ENCODE results near the gene IL5.
A peak's percentile ranks its signal among the peaks of the same experiment; 100 is the strongest.

The IL5 gene

DNA sequence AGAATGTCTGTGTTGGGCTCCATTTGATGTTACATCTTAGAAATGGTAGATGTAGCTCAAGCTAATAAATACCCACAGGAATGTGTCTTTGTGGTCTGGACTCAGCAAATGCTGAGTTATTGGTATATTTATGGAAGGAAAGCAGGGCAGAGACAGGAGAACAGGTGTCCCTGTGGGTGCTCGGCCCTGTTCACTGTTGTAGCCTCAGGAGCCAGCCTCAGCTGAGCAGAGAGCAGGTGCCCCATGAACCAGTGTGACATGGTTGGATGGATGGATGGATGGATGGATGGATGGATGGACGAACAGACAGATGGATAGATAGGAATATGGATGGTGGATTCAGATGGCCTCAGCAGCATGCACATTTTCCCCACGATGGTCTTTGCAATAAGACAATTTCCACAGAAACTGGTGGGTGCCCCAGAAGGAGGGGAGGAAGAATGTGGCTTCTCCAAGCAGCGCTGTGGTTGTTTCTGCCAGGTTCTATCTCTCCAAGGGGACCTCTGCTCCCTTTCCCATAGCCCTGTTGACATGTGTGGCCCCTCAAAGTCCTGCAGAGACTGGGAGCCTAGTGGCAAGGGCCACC, 44.5 kb downstream of the IL5 start:
- no peak for DNase-seq (ENCODE audit: low read depth in 2 of 2)

DNA sequence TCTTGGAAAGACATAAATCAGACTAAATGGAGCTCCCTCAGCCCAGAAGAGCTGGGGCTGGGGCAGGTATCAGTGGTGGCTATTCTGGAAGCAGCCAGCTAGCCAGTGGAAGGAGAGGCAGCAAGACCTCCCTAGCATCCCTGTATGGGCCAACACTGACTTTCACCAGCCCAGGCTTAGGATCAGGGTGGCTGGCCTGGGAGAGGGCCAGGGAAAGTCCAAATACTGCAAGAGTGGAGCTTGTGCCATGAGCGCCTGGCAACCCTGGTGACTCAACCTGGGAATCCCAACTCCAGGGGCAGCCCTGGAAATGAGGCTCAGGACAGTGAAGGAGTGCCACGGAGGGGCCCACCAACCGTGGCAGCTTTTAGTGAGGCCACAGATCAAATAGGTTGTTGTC, 45.2 kb downstream of the IL5 start:
- no peak for DNase-seq (ENCODE audit: low read depth in 2 of 2)

DNA sequence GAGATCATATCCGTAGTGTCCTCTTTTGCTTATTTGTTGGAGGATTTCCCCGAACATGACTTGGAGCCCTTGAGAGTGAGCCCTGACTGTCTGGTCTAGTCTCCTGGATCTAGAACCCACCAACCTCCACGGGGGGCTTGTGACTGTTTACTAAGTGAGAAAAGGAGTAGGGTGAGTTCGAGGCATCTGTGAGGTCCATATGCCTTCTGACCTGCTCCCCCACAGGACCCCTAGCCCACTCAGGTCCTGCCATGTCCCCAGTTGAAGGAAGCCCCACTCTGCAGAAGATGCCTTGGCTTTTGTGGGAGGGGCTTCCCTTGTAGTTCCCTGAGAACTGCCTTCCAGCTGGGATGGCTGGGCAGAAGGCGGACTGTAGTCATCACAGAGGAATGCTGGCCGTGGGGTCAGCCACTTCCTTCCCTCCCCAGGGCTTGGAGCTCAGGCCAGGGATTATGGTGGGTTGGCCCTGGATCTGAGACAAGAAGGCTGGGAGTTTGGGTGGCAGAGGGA, 45.8 kb downstream of the IL5 start:
- DNase-seq (ENCODE audit: low read depth in 2 of 2) = no peak

DNA sequence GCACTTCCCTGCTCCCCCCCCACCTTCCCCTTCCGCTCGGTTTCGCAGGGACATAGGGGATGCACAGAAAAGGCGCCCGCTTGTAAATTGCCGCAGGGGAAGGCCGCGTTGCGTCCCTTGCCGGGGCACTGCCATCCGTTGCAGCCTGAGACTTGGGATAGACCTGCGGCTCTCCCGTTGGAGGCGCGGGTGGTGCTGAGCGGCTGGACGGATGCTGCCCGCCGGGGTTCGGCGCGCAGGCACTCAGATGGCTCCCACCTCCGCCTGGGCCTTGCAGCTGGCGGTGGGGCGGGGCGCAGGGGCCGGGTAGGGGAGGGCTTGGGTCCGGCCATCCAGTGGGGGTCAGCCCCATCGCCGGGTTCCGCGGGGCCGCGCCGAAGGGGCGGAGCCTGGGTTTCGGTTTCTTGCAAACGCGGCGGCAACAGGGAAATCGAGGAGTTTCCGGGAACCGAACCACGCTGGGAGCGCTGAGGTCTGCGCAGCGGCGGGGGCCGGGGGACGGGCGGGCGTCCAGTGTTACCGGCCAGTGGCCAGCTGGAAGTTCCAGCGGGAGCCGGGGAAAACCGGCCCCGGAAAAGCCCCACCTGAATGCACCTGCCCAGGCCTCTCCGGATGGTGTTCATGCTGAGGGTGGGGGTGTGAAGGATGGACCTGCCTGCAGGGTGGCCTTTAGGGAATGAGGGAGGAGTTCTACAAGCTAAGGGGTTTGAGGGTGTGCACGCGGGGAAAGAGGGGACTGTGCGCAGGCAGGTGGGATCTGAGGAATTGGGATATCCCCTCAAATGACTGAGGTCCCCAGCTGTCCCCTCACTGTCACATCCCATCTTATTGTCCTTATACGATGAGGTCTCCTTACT, 46.5 kb downstream of the IL5 start:
- DNase-seq (ENCODE audit: low read depth in 2 of 2) = peak in 1 of 2 donors; percentile 72

DNA sequence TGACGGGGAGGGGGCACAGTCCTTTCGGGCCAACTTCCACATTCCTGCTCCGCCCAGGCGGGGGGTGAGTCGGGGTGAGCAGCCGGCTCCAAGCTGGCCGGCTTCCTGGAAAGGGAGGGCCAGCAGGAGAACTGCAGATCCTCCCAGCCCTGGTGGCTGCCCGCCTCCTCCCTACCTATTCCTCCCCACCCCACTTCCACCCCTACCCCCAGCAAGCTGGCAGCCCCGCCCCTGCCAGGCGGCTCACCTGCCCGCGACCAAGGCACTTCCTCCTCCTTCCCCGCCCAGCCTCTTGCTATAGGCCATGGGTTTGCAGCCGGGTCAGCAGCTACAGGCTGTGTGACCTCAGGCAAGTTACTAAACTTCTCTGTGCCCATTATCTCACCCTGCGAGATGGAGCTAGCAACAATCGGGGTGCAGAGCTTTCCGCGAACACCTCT, 47.1 kb downstream of the IL5 start:
- DNase-seq (ENCODE audit: low read depth in 2 of 2) = peak; percentile 87 to 91

DNA sequence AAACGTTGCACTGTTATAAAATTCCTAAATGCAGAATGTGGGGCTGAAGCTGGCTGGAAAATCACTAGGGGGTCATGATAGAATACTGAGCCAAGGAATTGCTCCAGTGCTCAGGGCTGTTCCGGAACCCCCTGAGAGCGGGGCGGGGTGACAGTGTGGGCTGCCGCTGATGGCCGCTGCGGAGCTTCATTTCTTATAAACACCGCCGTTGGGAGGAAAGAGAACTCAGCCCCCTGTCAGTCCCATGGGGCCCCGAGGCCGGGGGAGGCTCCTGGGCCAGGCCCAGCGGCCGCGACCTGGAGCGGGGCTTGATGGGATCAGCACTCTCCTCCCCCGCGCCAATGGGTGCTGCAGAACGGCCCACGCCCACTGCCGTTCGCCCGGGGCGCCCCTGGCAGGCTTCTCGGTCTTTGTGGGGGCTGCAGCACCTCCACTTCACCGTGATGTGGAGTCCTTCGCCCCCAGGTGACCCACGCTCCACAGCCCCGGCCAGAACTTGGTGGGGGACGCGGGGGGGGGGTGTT, 47.6 kb downstream of the IL5 start:
- peak; percentile 79 to 86 for DNase-seq (ENCODE audit: low read depth in 2 of 2)

DNA sequence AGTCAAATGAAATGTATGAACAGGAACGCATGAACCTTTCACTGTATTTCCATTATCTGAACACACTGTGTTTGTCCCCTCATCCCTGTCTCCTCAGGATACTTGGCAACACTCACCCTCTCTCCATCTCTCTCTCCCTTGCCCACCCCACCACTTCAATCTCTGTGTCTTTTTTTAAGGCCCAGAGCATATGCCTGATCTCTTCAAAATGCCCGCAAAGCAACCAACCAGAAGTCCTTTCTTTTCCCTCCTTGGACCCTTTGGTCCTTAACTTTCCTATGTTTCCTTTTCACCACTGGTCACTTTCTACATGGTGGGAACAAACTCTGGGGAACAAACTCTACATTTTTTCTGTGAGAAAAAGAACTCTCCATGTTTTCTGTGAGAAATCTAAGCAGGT, 49.5 kb downstream of the IL5 start:
- no peak for DNase-seq (ENCODE audit: low read depth in 2 of 2)

DNA sequence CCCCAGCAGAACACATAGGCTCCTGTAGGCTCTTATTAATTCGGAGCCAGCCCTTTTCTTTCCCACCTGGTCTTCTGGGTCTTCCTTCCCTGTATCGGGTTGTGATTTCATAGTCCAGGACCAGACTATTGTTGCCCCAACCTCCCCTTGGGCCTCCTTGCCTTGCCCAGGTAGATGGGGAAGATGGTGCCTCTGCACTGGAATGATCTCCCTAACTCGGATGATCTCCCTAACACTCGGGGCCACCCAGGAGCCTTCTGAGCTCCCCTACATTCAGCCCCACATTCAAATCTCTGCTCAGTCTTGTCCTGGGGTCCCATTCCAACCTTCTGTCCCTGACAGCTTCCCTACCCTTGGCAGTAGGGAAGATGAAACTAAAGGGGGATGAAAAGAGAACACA, 50.1 kb downstream of the IL5 start:
- DNase-seq (ENCODE audit: low read depth in 2 of 2) = no peak

DNA sequence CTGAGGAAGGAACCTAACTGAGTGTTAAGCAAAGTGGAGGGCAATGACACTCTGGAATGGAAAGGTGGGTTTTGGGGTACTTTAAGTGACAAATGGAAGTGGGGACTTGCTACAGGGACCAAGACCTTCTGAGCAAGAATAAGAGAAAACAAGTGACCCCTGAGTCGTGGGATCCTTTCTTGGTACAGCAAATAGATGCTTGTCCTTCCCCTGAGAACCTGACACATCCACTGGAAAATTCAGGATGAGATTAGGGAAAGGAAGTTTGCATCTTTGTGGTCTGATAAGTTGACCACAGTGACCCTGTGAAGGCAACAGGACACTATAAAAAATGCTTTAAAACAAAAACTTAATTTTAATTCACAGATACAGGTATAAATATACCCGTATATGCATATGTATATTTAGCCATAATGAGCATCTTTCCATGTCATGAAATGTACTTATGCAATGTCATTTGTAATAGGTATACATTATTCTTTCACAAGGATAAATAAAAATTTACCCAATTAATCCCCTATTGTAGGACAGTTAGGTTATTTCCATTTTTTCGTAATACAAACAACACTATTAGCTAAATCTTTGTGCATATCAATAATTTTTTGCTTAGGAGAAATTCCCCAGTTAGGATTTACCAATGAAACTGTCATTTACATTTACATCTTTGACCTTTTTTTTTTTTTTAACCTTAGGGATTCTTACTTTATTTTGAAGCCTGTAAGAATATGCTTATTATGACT, 50.8 kb downstream of the IL5 start:
- no peak for DNase-seq (ENCODE audit: low read depth in 2 of 2)
